H1 (cell line): ENCODE results near the gene LTB4R. TPM values are rescaled to one million over a fixed set of nuclear protein-coding genes. Genes with fewer than 3 reads are reported as not detected.

ENCODE experiments used
- CTCF ChIA-PET: fragments of 300-600 bp; sonication (Branson Sonifier 250); formaldehyde crosslinking; loops from one replicate; lab custom pipeline; 2021; ENCODE audit not compliant: partially characterized antibody; lab: Charles Lee
- POLR2A ChIA-PET: fragments of 300-600 bp; sonication (Branson Sonifier 250); formaldehyde crosslinking; loops from one replicate; lab custom pipeline; 2021; ENCODE audit warnings: inconsistent platforms; ENCODE audit not compliant: partially characterized antibody; lab: Charles Lee
- DNase-seq, 2 experiments: peaks; one replicate each; pipeline versions ENCODE4 v3.0.0 to v3.0.0-alpha.2; 2010 to 2022; ENCODE audit warnings: low spot score in 2 of 2, low read depth in 1 of 2, mixed read lengths in 1 of 2
- FAIRE-seq: peaks from 2 replicates; lab custom pipeline; 2011; peaks lifted over from hg19 to GRCh38; lab: Jason Lieb, UNC
- H2AFZ ChIP-seq: 2 replicates; pipeline ENCODE4 v1.8.1; 2012; ENCODE audit warnings: low read length, inconsistent platforms
- H2AK5ac ChIP-seq: 2 replicates; pipeline ENCODE4 v1.6.1; 2013; ENCODE audit warnings: low read depth, low read length
- H2BK120ac ChIP-seq: replicated peaks from 2 replicates; pipeline ENCODE3; 2013; ENCODE audit warnings: low read depth, low read length, inconsistent platforms
- H2BK12ac ChIP-seq: 2 replicates; pipeline ENCODE4 v1.6.1; 2013; ENCODE audit warnings: low read depth, low read length
- H2BK15ac ChIP-seq: 2 replicates; pipeline ENCODE4 v1.6.1; 2013; ENCODE audit warnings: low read length
- H2BK20ac ChIP-seq: 2 replicates; pipeline ENCODE4 v1.6.1; 2013; ENCODE audit warnings: low read length
- H2BK5ac ChIP-seq: 2 replicates; pipeline ENCODE4 v1.6.1; 2013; ENCODE audit warnings: low read depth, low read length
- H3K14ac ChIP-seq: 2 replicates; pipeline ENCODE4 v1.6.1; 2013; ENCODE audit warnings: inconsistent platforms; ENCODE audit not compliant: insufficient read length
- H3K18ac ChIP-seq: 2 replicates; pipeline ENCODE4 v1.6.1; 2013; ENCODE audit warnings: low read length; ENCODE audit errors: extremely low read depth
- H3K23ac ChIP-seq: 2 replicates; pipeline ENCODE4 v1.6.1; 2013; ENCODE audit warnings: inconsistent platforms; ENCODE audit not compliant: insufficient read length
- H3K23me2 ChIP-seq: 2 replicates; pipeline ENCODE4 v1.6.1; 2013; ENCODE audit warnings: low read depth, low read length
- H3K27ac ChIP-seq: 2 replicates; pipeline ENCODE4 v1.6.1; 2011; ENCODE audit warnings: low read depth, low read length, inconsistent platforms
- H3K27me3 ChIP-seq, 4 experiments: replicated peaks in 1 of 4; 1 replicate in 1 of 4; 2 replicates in 3 of 4; pipeline versions ENCODE4 v1.6.1 to v1.8.1; 2011 to 2013; ENCODE audit warnings: low read length in 3 of 4, mild to moderate bottlenecking in 3 of 4, inconsistent platforms in 2 of 4, mixed read lengths in 2 of 4, moderate library complexity in 1 of 4; ENCODE audit not compliant: control insufficient read depth in 3 of 4, insufficient read depth in 3 of 4; ENCODE audit errors: extremely low read depth in 1 of 4
- H3K36me3 ChIP-seq, 4 experiments: 2 replicates each; pipeline versions ENCODE4 v1.6.1 to v1.8.1; 2011 to 2013; ENCODE audit warnings: mild to moderate bottlenecking in 4 of 4, low read length in 3 of 4, moderate library complexity in 2 of 4, control low read depth in 1 of 4, inconsistent platforms in 1 of 4; ENCODE audit not compliant: insufficient read depth in 4 of 4, control insufficient read depth in 2 of 4
- H3K4ac ChIP-seq: replicated peaks from 2 replicates; pipeline ENCODE3; 2013; ENCODE audit warnings: low read length, low read depth, mixed read lengths, inconsistent platforms; ENCODE audit not compliant: insufficient read length
- H3K4me1 ChIP-seq, 4 experiments: replicated peaks in 1 of 4; 1 replicate in 1 of 4; 2 replicates in 3 of 4; pipeline versions ENCODE4 v1.6.1 to v1.8.1; 2011 to 2013; ENCODE audit warnings: low read length in 3 of 4, inconsistent platforms in 2 of 4, mixed read lengths in 1 of 4; ENCODE audit not compliant: insufficient read depth in 4 of 4, control insufficient read depth in 3 of 4
- H3K4me2 ChIP-seq, 2 experiments: 2 replicates each; pipeline versions ENCODE4 v1.6.1 to v1.8.1; 2011 to 2013; ENCODE audit warnings: low read depth in 2 of 2, low read length in 2 of 2, control low read depth in 1 of 2, inconsistent platforms in 1 of 2, mild to moderate bottlenecking in 1 of 2; ENCODE audit not compliant: insufficient read depth in 1 of 2
- H3K4me3 ChIP-seq, 4 experiments: fragments of 200-600, 300-600 bp in 1 of 4; sonication (generic), shearing (Covaris generic), sonication (Bioruptor Twin) in 1 of 4; 2 replicates each; pipeline versions ENCODE4 v1.5.1 to v1.8.1; 2011 to 2016; ENCODE audit warnings: low read length in 4 of 4, low read depth in 3 of 4, control low read depth in 2 of 4, inconsistent platforms in 2 of 4, mild to moderate bottlenecking in 2 of 4, mixed read lengths in 1 of 4, moderate library complexity in 1 of 4; ENCODE audit not compliant: insufficient read depth in 2 of 4; ENCODE audit errors: extremely low read depth in 1 of 4
- H3K56ac ChIP-seq: replicated peaks from 2 replicates; pipeline ENCODE3; 2013; ENCODE audit warnings: low read depth, mild to moderate bottlenecking, mixed read lengths, low read length, inconsistent platforms; ENCODE audit not compliant: insufficient read length
- H3K79me1 ChIP-seq: 2 replicates; pipeline ENCODE4 v1.6.1; 2013; ENCODE audit warnings: low read depth, low read length, control low read depth
- H3K79me2 ChIP-seq, 2 experiments: 2 replicates each; pipeline versions ENCODE4 v1.6.1 to v1.8.1; 2012 to 2013; ENCODE audit warnings: low read length in 2 of 2, mild to moderate bottlenecking in 2 of 2, inconsistent platforms in 1 of 2; ENCODE audit not compliant: insufficient read depth in 2 of 2, control insufficient read depth in 1 of 2
- H3K9ac ChIP-seq, 4 experiments: replicated peaks in 1 of 4; 1 replicate in 1 of 4; 2 replicates in 3 of 4; pipeline versions ENCODE4 v1.6.1 to v1.8.1; 2011 to 2013; ENCODE audit warnings: low read depth in 3 of 4, low read length in 3 of 4, control low read depth in 2 of 4, mild to moderate bottlenecking in 2 of 4, moderate library complexity in 2 of 4, inconsistent platforms in 1 of 4; ENCODE audit errors: extremely low read depth in 1 of 4
- H3K9me3 ChIP-seq, 2 experiments: 2 replicates each; pipeline versions ENCODE4 v1.6.1 to v1.8.1; 2012 to 2013; ENCODE audit warnings: mild to moderate bottlenecking in 2 of 2, moderate library complexity in 2 of 2, control low read depth in 1 of 2, inconsistent platforms in 1 of 2, low read depth in 1 of 2, low read length in 1 of 2, mixed read lengths in 1 of 2; ENCODE audit not compliant: insufficient read depth in 2 of 2
- H4K20me1 ChIP-seq, 2 experiments: replicated peaks in 1 of 2; 2 replicates each; pipeline versions ENCODE3 to v1.8.1; 2011 to 2013; ENCODE audit warnings: inconsistent platforms in 2 of 2, low read length in 2 of 2, mild to moderate bottlenecking in 1 of 2; ENCODE audit not compliant: insufficient read depth in 2 of 2, control insufficient read depth in 1 of 2
- H4K5ac ChIP-seq: 2 replicates; pipeline ENCODE4 v1.6.1; 2013; ENCODE audit warnings: low read length, low read depth, mixed read lengths, inconsistent platforms; ENCODE audit not compliant: insufficient read length
- H4K8ac ChIP-seq: 2 replicates; pipeline ENCODE4 v1.8.0; 2013; ENCODE audit warnings: mild to moderate bottlenecking, moderate library complexity, low read length, inconsistent platforms; ENCODE audit not compliant: insufficient read depth; ENCODE audit errors: extremely low read depth
- H4K91ac ChIP-seq: replicated peaks from 2 replicates; pipeline ENCODE3; 2013; ENCODE audit warnings: low read length, mixed read lengths, inconsistent platforms; ENCODE audit not compliant: insufficient read length
- ASH2L ChIP-seq: fragments of 200-600, 300-600 bp; sonication (generic); IDR thresholded peaks from one replicate; pipeline ENCODE4 v1.7.1; 2017; ENCODE audit warnings: low read length
- BCL11A ChIP-seq, 2 experiments: IDR thresholded peaks; one replicate each; pipeline ENCODE4 v1.6.1; 2011; ENCODE audit warnings: low read depth in 2 of 2, low read length in 2 of 2, mild to moderate bottlenecking in 2 of 2
- CBX5 ChIP-seq: fragments of 300-800, 300-1000 bp; sonication (generic); IDR thresholded peaks from 2 replicates; pipeline ENCODE4 v1.7.1; 2016; ENCODE audit warnings: antibody characterized with exemption, low read length, low read depth
- CBX8 ChIP-seq: fragments of 300-800, 300-1000 bp; sonication (generic); IDR thresholded peaks from 2 replicates; pipeline ENCODE4 v1.7.1; 2016; ENCODE audit warnings: low read depth, low read length, borderline replicate concordance
- CREB1 ChIP-seq: IDR thresholded peaks from 2 replicates; pipeline ENCODE4 v1.6.1; 2012; ENCODE audit warnings: inconsistent platforms
- EGR1 ChIP-seq: IDR thresholded peaks from 2 replicates; pipeline ENCODE4 v1.6.1; 2011; ENCODE audit warnings: low read depth, low read length, borderline replicate concordance
- FOSL1 ChIP-seq: IDR thresholded peaks from 2 replicates; pipeline ENCODE4 v1.6.1; 2011; ENCODE audit warnings: mild to moderate bottlenecking, low read depth, low read length, moderate library complexity; ENCODE audit not compliant: insufficient read depth
- GABPA ChIP-seq: IDR thresholded peaks from 2 replicates; pipeline ENCODE4 v1.6.1; 2011; ENCODE audit warnings: mild to moderate bottlenecking, low read length, moderate library complexity, borderline replicate concordance; ENCODE audit not compliant: insufficient read depth
- JUN ChIP-seq: IDR thresholded peaks from 2 replicates; pipeline ENCODE4 v1.6.1; 2011; ENCODE audit warnings: low read depth, mild to moderate bottlenecking, improper control_type of control experiment, low read length
- SIX5 ChIP-seq: IDR thresholded peaks from 2 replicates; pipeline ENCODE4 v1.6.1; 2011; ENCODE audit warnings: mild to moderate bottlenecking, low read depth, low read length
- SP1 ChIP-seq: IDR thresholded peaks from 2 replicates; pipeline ENCODE4 v1.6.1; 2011; ENCODE audit warnings: low read depth, low read length
- TAF1 ChIP-seq: IDR thresholded peaks from 2 replicates; pipeline ENCODE4 v1.6.1; 2011; ENCODE audit warnings: mild to moderate bottlenecking, low read depth, low read length
- TAF7 ChIP-seq: optimal IDR thresholded peaks from 2 replicates; pipeline ENCODE3; 2011; ENCODE audit warnings: low read depth, mild to moderate bottlenecking, inconsistent platforms, low read length, moderate library complexity, borderline replicate concordance
- TBP ChIP-seq: IDR thresholded peaks from 2 replicates; pipeline ENCODE4 v1.6.1; 2011; ENCODE audit warnings: low read depth, low read length, improper control_type of control experiment
- TEAD4 ChIP-seq: IDR thresholded peaks from 2 replicates; pipeline ENCODE4 v1.6.1; 2012; ENCODE audit warnings: low read depth, low read length, inconsistent platforms, mixed read lengths
- ZNF274 ChIP-seq: IDR thresholded peaks from 2 replicates; pipeline ENCODE4 v1.7.0; 2012; ENCODE audit warnings: low read length, borderline replicate concordance; ENCODE audit errors: extremely low read depth
- WGBS, 2 experiments: shearing (Covaris generic) in 1 of 2; methylation state at CpG; one replicate each; pipeline versions ENCODE4 v1.1.6 to v1.1.7; 2013 to 2015; ENCODE audit warnings: low lambda C conversion rate in 2 of 2, mixed read lengths in 2 of 2, inconsistent platforms in 1 of 2, low coverage in 1 of 2, missing lambda C conversion rate in 1 of 2; ENCODE audit not compliant: insufficient replicate concordance in 2 of 2, insufficient coverage in 1 of 2, insufficient read length in 1 of 2; ENCODE audit errors: extremely low coverage in 1 of 2, missing lambda C conversion rate in 1 of 2; 5-methylcytosine and 5-hydroxymethylcytosine counted together
- polyA plus RNA-seq, 7 experiments: library from polyadenylated mRNA; depleted of rRNA in 3 of 7; stranded (reverse) in 5 of 7; unstranded in 2 of 7; fragments of >200 nt in 5 of 7; fragments of 200-250 nt in 2 of 7; gene quantifications; 1 replicate in 5 of 7; 2 replicates in 1 of 7; 4 replicates in 1 of 7; pipeline versions ENCODE4 v1.2.1 to v1.2.3, GENCODE V29; 2011 to 2013; ENCODE audit warnings: missing spikeins in 2 of 7, mixed read lengths in 2 of 7
- total RNA-seq: library from RNA; stranded (reverse); fragmentation: NEBNext Ultra II Directional; extraction: Animal tissue kit (Norgen Biotek cat#: 25700); gene quantifications from 2 replicates; pipeline ENCODE4 v1.2.1, GENCODE V29; 2021

LTB4R gene
- total and polyA plus RNA-seq, 2 of the 8 experiments (the other 6 are each of a cell fraction or from before 2014, with no cell fraction given): 4.1 to 6.7 TPM

GRCh38 chr14:24282736-24283135 lies 28.6 kb upstream of the LTB4R start:
- no peak overlapping the region for H3K18ac ChIP-seq
- no peak overlapping the region for H3K9ac ChIP-seq
- H3K14ac ChIP-seq: no peak overlapping the region
- FAIRE-seq (no peak), DNase-seq (no peak)
- H2AK5ac ChIP-seq: no peak overlapping the region
- H3K36me3 ChIP-seq: no peaks in the 10 kb centered on the region
- POLR2A ChIA-PET: interaction anchor here (0.6 to 3.8 kb wide), 8 partner anchors 10 to 188 kb away, joined by 3 to 25 read pairs (median 4); partner anchors contain the start of genes DHRS1, NOP9, PCK2 and RABGGTA
- no peak overlapping the region for H3K4me3 ChIP-seq
- H2BK120ac ChIP-seq: no peak overlapping the region
- H3K23ac ChIP-seq: no peak overlapping the region
- H2AFZ ChIP-seq: no peak overlapping the region
- no peak overlapping the region for H4K5ac ChIP-seq
- no peaks in the 10 kb centered on the region for H3K9me3 ChIP-seq
- H2BK15ac ChIP-seq: no peak overlapping the region
- H3K79me2 ChIP-seq: no peaks in the 10 kb centered on the region
- H2BK12ac ChIP-seq: no peak overlapping the region
- WGBS, 2 experiments: 79% methylated on average over 3 of the region's 3 CpGs; no CpG with 5 or more reads in 1 of the 2 experiments
- H3K4ac ChIP-seq: no peak overlapping the region
- CTCF ChIA-PET: interaction anchor here (0.5 to 11.5 kb wide), 10 partner anchors 9 to 137 kb away, joined by 3 to 137 read pairs (median 18); partner anchors contain the start of genes CIDEB, DHRS1, LTB4R2 and NOP9
- no peak overlapping the region for H3K56ac ChIP-seq
- peaks cover 0 to 3% of the 10 kb centered on the region in 2 experiments for H4K20me1 ChIP-seq
- H3K27me3 ChIP-seq: no peaks in the 10 kb centered on the region
- H2BK20ac ChIP-seq: no peak overlapping the region
- no peaks in the 10 kb centered on the region; the same call in 1 of the 2 replicates for H3K79me1 ChIP-seq
- H2BK5ac ChIP-seq: no peak overlapping the region
- no peaks in the 10 kb centered on the region for H3K23me2 ChIP-seq
- H4K8ac ChIP-seq: no peak overlapping the region
- H4K91ac ChIP-seq: no peak overlapping the region
- no peak overlapping the region for H3K27ac ChIP-seq
- no peaks in the 10 kb centered on the region for H3K4me1 ChIP-seq
- no peak overlapping the region for H3K4me2 ChIP-seq
- TF ChIP-seq SIX5: no peak
- no peak for TF ChIP-seq EGR1
- TF ChIP-seq BCL11A (IDR thresholded peaks at IDR 0.05; ENCODE audit: low read depth in 2 of 2, low read length in 2 of 2): no peak
- no peak for TF ChIP-seq FOSL1
- TF ChIP-seq SP1: no peak
- TF ChIP-seq CBX8: no peak
- TF ChIP-seq CBX5: no peak
- no peak for TF ChIP-seq TAF1
- TF ChIP-seq GABPA: no peak
- no peak for TF ChIP-seq CREB1
- TF ChIP-seq ASH2L: no peak
- no peak for TF ChIP-seq TAF7
- no peak for TF ChIP-seq ZNF274
- no peak for TF ChIP-seq TBP
- TF ChIP-seq TEAD4: no peak
- no peak for TF ChIP-seq JUN
